H1 (cell line): ENCODE measurements around the gene TMEM178B.
A peak's percentile ranks its signal among the peaks of the same experiment; 100 is the strongest.

Experiments used
- ATF3 ChIP-seq: IDR thresholded peaks from 2 replicates; pipeline ENCODE4 v1.6.1; 2011; ENCODE audit warnings: low read depth, mild to moderate bottlenecking, low read length; ENCODE audit not compliant: insufficient read depth
- BCL11A ChIP-seq, 2 experiments: IDR thresholded peaks; one replicate each; pipeline ENCODE4 v1.6.1; 2011; ENCODE audit warnings: low read depth in 2 of 2, low read length in 2 of 2, mild to moderate bottlenecking in 2 of 2
- BRCA1 ChIP-seq: IDR thresholded peaks from 2 replicates; pipeline ENCODE4 v1.6.1; 2012; ENCODE audit warnings: low read depth, low read length, improper control_type of control experiment
- EP300 ChIP-seq, 2 experiments: IDR thresholded peaks; 1 replicate in 1 of 2; 2 replicates in 1 of 2; pipeline ENCODE4 v1.6.1; 2011 to 2012; ENCODE audit warnings: low read depth in 2 of 2, low read length in 2 of 2, mild to moderate bottlenecking in 2 of 2, borderline replicate concordance in 1 of 2, inconsistent platforms in 1 of 2, moderate library complexity in 1 of 2
- MAFK ChIP-seq: IDR thresholded peaks from 2 replicates; pipeline ENCODE4 v1.6.1; 2012; ENCODE audit warnings: low read depth, mild to moderate bottlenecking, improper control_type of control experiment, low read length
- MAX ChIP-seq: IDR thresholded peaks from 2 replicates; pipeline ENCODE4 v1.6.1; 2012; ENCODE audit warnings: inconsistent platforms
- POLR2A ChIP-seq, 2 experiments: IDR thresholded peaks; 1 replicate in 1 of 2; 2 replicates in 1 of 2; pipeline ENCODE4 v1.6.1; 2011; ENCODE audit warnings: low read depth in 2 of 2, low read length in 2 of 2, mild to moderate bottlenecking in 2 of 2; ENCODE audit errors: control extremely low read depth in 1 of 2
- RAD21 ChIP-seq, 2 experiments: IDR thresholded peaks in 1 of 2; conservative IDR thresholded peaks in 1 of 2; 2 replicates each; pipeline ENCODE4 v1.6.1; 2011; ENCODE audit warnings: low read depth in 2 of 2, low read length in 2 of 2, improper control_type of control experiment in 1 of 2, inconsistent platforms in 1 of 2, mild to moderate bottlenecking in 1 of 2, moderate library complexity in 1 of 2
- SIN3A ChIP-seq, 2 experiments: IDR thresholded peaks in 1 of 2; conservative IDR thresholded peaks in 1 of 2; 2 replicates each; pipeline ENCODE4 v1.6.1; 2011 to 2012; ENCODE audit warnings: low read length in 2 of 2, improper control_type of control experiment in 1 of 2, low read depth in 1 of 2, mild to moderate bottlenecking in 1 of 2
- SP2 ChIP-seq: IDR thresholded peaks from 2 replicates; pipeline ENCODE4 v1.6.1; 2012; ENCODE audit warnings: mild to moderate bottlenecking, low read length, inconsistent platforms
- TAF1 ChIP-seq: IDR thresholded peaks from 2 replicates; pipeline ENCODE4 v1.6.1; 2011; ENCODE audit warnings: mild to moderate bottlenecking, low read depth, low read length
- TEAD4 ChIP-seq: IDR thresholded peaks from 2 replicates; pipeline ENCODE4 v1.6.1; 2012; ENCODE audit warnings: low read depth, low read length, inconsistent platforms, mixed read lengths
- TF ChIP-seq, protein P1 (sequence below), 3 experiments: IDR thresholded peaks; 1 replicate in 2 of 3; 2 replicates in 1 of 3; pipeline versions ENCODE4 v1.5.1 to v1.6.1; 2011; ENCODE audit warnings: low read length in 3 of 3, mild to moderate bottlenecking in 3 of 3, inconsistent platforms in 2 of 3, low read depth in 1 of 3, moderate library complexity in 1 of 3; ENCODE audit not compliant: insufficient read depth in 1 of 3; ENCODE audit errors: control extremely low read depth in 1 of 3

DNA sequence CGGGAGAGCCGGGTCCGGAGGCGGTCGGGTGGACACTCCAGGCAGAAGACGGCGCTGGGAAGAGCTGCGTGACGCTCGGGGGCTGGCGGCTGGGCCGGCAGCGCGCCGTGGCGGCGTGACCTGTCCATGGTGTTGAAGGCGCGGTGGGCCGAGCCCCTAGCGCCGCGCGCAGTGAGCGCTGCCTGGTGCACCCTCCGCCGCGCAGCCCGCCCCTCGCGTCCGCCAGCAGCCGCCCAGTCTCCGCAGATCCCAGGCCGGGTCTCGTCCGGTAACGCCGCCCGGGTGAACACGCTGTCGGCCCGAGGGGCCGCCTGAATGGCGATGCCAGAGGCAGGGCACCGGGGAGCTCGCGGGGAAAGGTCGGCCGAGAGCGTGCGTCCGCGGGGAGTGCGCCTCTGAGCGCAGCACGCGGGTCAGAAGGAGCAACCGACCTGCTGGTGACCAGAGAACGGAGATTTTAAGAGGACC lies 657 bp upstream of the TMEM178B start:
- TF ChIP-seq BRCA1: no peak
- no peak; a peak in 1 of 3 replicates for TF ChIP-seq POLR2A (IDR thresholded peaks at IDR 0.05; ENCODE audit: control extremely low read depth in 1 of 2, low read depth in 2 of 2, low read length in 2 of 2)
- TF ChIP-seq, protein P1, sequence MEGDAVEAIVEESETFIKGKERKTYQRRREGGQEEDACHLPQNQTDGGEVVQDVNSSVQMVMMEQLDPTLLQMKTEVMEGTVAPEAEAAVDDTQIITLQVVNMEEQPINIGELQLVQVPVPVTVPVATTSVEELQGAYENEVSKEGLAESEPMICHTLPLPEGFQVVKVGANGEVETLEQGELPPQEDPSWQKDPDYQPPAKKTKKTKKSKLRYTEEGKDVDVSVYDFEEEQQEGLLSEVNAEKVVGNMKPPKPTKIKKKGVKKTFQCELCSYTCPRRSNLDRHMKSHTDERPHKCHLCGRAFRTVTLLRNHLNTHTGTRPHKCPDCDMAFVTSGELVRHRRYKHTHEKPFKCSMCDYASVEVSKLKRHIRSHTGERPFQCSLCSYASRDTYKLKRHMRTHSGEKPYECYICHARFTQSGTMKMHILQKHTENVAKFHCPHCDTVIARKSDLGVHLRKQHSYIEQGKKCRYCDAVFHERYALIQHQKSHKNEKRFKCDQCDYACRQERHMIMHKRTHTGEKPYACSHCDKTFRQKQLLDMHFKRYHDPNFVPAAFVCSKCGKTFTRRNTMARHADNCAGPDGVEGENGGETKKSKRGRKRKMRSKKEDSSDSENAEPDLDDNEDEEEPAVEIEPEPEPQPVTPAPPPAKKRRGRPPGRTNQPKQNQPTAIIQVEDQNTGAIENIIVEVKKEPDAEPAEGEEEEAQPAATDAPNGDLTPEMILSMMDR (IDR thresholded peaks at IDR 0.05; ENCODE audit: control extremely low read depth in 1 of 3, insufficient read depth in 1 of 3, low read depth in 1 of 3, low read length in 3 of 3): no peak
- TF ChIP-seq ATF3: no peak
- no peak for TF ChIP-seq BCL11A (IDR thresholded peaks at IDR 0.05; ENCODE audit: low read depth in 2 of 2, low read length in 2 of 2)
- no peak; the same call in none of the 2 replicates for TF ChIP-seq MAX
- no peak for TF ChIP-seq SP2
- TF ChIP-seq TAF1: no peak
- peak in 1 of 2 experiments; percentile 92; a peak in 3 of 4 replicates for TF ChIP-seq SIN3A (conservative IDR thresholded peaks at IDR 0.05 in 1 of 2, IDR thresholded peaks at IDR 0.05 in 1 of 2; ENCODE audit: low read depth in 1 of 2, low read length in 2 of 2)
- peak in 1 of 2 experiments; percentile 9; a peak in 1 of 4 replicates for TF ChIP-seq RAD21 (IDR thresholded peaks at IDR 0.05 in 1 of 2, conservative IDR thresholded peaks at IDR 0.05 in 1 of 2; ENCODE audit: low read depth in 2 of 2, low read length in 2 of 2)
- TF ChIP-seq EP300 (IDR thresholded peaks at IDR 0.05; ENCODE audit: borderline replicate concordance in 1 of 2, low read depth in 2 of 2, low read length in 2 of 2): no peak
- no peak for TF ChIP-seq MAFK
- no peak for TF ChIP-seq TEAD4
